ENCODE results near the gene RUFY1.

- TF ChIP-seq YY1 (IDR thresholded peaks at IDR 0.05; ENCODE audit: insufficient read depth, insufficient replicate concordance, low read depth, low read length) (no peak), RFX1 (IDR thresholded peaks at IDR 0.05) (no peak), ZFX (CRISPR knock-in tag; IDR thresholded peaks at IDR 0.05; ENCODE audit: low read depth) (no peak), LBX2 (CRISPR knock-in tag; IDR thresholded peaks at IDR 0.05; ENCODE audit: borderline replicate concordance) (no peak), ZSCAN29 (CRISPR knock-in tag; conservative IDR thresholded peaks at IDR 0.05) (no peak), TEAD2 (CRISPR knock-in tag; IDR thresholded peaks at IDR 0.05) (no peak)
These were observed 13.7 kb upstream of the RUFY1 start for GRCh38 chr5:179536676-179537075.
